22Rv1 (cell line): ENCODE data around the gene PFN4.
"Not testable (repeated sequence)": the region's sequence is repeated elsewhere in the genome, so short reads cannot be mapped to it uniquely, and the experiment has no call there.

ENCODE experiments used
- H3K27ac ChIP-seq: fragments of 450-650 bp; 2 replicates; pipeline ENCODE4 v1.5.1; 2017
- CTCF ChIP-seq: fragments of 450-650 bp; IDR thresholded peaks from 2 replicates; pipeline ENCODE4 v1.5.1; 2017; ENCODE audit warnings: mild to moderate bottlenecking
- ZFX ChIP-seq: fragments of 450-650 bp; IDR thresholded peaks from 2 replicates; pipeline ENCODE4 v1.6.1; 2017; ENCODE audit warnings: antibody characterized with exemption, borderline replicate concordance

The PFN4 gene

GRCh38 chr2:24110660-24111303 is 12.4 kb downstream of the PFN4 start:
- no peak for TF ChIP-seq ZFX
- no peak for TF ChIP-seq CTCF
- no peak overlapping the region for H3K27ac ChIP-seq

- not testable (repeated sequence) for H3K27ac ChIP-seq
Observed at GRCh38 chr2:24109431-24109830, 13.7 kb downstream of the PFN4 start.

- H3K27ac ChIP-seq, result no peak overlapping the region
- no peak for TF ChIP-seq CTCF
- TF ChIP-seq ZFX, result no peak
Observed at GRCh38 chr2:24107336-24107735, 15.8 kb downstream of the PFN4 start.

- no peak for TF ChIP-seq CTCF
- no peak for TF ChIP-seq ZFX
- no peak overlapping the region for H3K27ac ChIP-seq
Observed at GRCh38 chr2:24106786-24107185, 16.3 kb downstream of the PFN4 start.

GRCh38 chr2:24105816-24106215 is 17.3 kb downstream of the PFN4 start:
- TF ChIP-seq ZFX (no peak), CTCF (no peak)
- no peak overlapping the region for H3K27ac ChIP-seq

- TF ChIP-seq ZFX (no peak), CTCF (no peak)
- no peak overlapping the region for H3K27ac ChIP-seq
Observed at GRCh38 chr2:24104906-24105305, 18.2 kb downstream of the PFN4 start.

GRCh38 chr2:24104110-24104650 is 19.0 kb downstream of the PFN4 start:
- no peak for TF ChIP-seq ZFX
- TF ChIP-seq CTCF, result no peak
- no peak overlapping the region for H3K27ac ChIP-seq

- H3K27ac ChIP-seq, result no peak overlapping the region
- TF ChIP-seq CTCF, result no peak
- no peak for TF ChIP-seq ZFX
Observed at GRCh38 chr2:24102677-24103076, 20.5 kb downstream of the PFN4 start.
